M059J (cell line): Measurements from ENCODE around the gene PDE11A. TPM values are rescaled to one million over a fixed set of nuclear protein-coding genes. Genes with fewer than 3 reads are reported as not detected.
A peak's percentile ranks its signal among the peaks of the same experiment; 100 is the strongest.
"Not testable (repeated sequence)": the region's sequence is repeated elsewhere in the genome, so short reads cannot be mapped to it uniquely, and the experiment has no call there.

Source experiments
- DNase-seq: peaks from one replicate; pipeline ENCODE4 v3.0.0-alpha.2; 2012; ENCODE audit warnings: low read depth
- total RNA-seq: library from RNA; depleted of rRNA; stranded (reverse); fragments of >200 nt; shearing (Covaris generic); gene quantifications from 2 replicates; pipeline ENCODE4 v1.2.3, GENCODE V29; 2014

The PDE11A gene
- total RNA-seq, 1 experiment from 2014 or later: 2.0 TPM

DNA sequence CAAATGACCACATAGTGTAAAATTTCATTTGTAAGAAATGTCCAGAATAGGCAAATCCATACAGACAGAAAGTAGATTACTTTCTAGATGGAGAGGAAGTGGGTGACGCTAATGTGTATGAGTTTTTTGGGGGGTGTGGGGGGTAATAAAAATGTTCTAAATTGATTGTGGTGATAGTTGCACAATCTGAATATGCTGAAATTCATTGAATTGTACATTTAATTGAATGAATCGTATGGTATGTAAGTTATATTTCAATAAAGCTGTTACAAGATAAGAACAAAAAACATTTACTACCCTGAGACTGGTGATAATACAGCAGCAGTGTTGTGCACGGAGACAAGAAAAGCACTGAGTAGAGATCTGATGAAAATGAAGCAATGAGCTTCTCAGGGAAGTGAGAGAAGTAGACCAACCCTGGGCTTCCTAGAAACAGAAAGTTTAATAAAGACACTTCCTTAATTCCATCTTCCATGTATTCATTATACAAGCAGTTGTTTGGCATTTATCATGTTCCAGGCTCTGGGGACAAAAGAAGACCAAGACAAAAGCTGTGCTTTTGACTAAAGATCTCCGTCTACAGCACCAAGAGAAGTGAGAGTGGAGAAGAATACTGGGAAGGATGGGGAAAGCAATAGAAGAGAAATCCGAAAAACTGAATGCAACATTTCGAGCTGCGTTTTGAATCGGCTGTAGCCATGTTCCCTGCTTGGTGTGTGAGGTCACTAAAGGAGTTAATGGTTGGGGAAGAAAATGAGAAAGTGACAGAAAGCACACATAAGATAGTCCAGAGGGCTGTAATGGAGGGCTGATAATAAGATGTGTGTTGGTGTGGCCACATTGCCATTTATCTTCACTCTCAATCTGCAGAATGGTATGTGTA lies 1.8 kb upstream of the PDE11A start:
- peak; percentile 68 for DNase-seq

DNA sequence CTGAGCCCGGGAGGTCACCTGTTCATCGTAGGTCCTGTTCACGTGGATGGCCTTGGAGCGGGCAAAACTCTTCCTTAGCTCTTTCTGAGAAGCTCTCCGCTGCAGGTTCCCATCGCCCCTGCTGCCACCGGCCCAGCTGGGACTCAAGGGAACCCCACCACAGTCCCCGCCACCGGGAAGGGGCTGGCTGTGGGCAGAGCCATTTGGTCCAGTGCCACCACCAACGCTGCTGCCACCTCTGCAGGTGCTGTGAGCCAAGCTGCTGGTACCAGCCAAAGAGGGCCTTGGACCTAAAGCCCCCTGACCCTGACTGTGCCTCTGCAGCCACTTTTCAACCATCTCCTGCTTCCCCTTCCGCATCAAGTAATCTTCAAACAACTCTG lies 586 bp downstream of the PDE11A start:
- no peak for DNase-seq

DNA sequence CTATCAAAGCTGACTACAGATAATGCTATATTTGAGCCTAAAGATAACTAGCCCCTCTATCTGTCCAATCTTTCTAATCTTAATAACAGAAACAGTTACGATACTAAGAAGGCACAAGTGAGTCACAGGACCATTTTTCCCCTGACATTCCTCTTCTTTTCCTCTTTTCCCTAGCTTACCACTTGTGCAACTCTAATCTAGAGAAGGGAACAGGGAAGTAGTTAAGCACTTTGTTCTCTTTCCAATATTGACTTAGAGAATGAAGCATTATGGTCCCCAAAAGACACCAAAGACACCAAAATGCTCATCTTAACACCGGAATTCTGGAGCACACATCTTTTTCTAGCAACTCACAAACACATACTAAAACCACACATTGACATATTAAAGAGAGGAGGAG lies 1.8 kb downstream of the PDE11A start:
- DNase-seq: no peak

DNA sequence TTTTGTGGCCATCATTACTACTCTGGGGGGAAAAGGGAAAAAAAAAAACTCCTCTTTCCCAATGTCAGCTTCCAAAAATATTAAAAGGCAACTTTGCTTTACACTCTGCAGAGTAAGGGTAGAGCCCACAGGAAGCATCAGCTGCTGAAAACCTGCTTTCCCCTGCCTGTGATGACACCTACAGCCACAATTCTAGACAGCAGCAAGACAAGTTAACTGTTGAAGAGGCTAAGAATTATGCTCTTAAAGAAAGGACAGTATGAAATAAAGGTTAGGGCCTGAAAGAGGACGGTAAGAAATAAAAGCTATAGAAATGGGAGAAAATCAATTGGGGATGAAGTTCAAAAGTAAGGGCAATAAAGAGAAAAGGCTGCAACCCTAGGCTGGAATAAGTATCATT lies 3.0 kb downstream of the PDE11A start:
- DNase-seq: peak; percentile 21

DNA sequence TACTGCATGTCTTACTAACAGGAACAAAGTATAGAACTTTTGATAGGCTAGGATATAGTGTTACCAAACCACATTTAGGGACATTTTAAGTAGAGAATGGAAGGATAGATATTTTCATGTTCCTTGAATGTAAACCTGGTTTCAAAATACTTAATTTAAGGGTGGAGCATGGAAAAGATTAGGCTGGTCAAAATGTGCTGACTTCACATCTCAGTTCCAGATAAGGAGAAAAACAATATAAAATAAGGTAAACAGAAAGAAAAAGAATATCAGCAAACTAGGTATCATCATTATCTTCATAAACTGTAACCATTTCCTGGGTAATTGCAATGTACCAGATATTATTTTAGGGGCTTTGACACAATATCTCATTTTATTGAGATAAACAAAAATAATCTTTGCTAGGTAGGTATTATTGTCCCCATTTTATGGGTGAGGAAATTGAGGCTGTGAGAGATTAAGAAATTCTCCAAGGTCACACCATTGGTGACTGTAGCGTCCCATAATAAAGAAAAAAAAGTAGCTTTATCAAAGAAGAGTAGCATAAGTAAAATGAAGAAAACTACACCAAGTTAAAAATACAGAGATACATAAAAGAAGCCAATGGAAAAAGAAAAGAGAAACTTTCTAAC lies 3.6 kb downstream of the PDE11A start:
- no peak for DNase-seq

DNA sequence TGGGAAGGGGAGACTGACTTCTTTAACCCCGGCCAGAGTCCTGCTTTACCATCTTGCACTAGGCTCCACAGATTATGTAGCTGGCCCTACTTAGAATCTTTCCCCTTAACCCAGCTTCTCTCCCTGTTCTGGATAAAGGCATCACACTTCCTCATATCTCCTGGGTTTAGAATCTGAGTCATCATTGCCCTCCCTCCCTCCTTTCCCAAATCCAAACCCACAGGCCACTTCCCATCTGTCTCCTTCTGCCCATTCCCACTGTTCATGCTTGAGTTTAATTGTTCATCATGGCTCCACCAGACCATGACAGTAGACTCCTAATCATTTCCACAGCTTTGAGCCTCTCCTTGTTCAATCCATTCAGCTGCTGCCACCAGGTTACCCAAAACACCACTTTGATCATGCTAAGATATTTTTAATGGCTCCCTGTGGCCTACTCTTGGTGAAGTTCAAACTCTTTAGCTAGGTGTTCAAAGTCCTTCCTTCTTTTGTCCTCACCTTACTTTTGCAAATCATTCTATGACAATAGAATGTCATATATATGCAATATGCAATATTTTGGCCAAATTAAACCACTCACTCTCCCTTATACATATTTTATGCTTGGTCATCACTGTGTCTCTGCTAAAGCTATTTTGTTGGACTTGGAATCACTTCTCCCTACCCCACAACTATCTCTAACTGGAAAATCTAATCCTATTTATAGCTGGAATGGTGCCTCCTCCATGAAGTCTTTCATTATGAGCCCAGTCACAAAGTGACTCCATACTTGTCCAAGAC lies 5.5 kb downstream of the PDE11A start:
- peak; percentile 44 for DNase-seq

DNA sequence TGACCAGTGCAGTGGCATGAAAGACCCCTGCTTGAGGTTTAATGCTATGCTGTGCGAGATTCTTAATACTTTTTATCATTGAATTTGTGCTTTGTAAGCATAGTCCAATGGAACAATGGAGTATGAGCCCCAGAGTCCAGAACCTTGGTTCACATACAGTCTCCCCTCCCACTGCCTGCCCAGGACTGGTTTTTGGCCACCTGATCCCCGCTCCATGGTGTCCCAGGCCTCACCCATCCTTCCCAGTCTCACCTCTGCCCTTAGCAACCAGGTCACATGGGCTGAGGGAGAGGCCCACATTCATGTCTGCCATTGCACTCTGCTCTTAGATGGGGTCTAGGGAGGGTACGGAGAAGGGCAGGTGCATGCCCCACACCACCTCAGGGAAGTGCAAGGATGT lies 6.3 kb downstream of the PDE11A start:
- no peak for DNase-seq

DNA sequence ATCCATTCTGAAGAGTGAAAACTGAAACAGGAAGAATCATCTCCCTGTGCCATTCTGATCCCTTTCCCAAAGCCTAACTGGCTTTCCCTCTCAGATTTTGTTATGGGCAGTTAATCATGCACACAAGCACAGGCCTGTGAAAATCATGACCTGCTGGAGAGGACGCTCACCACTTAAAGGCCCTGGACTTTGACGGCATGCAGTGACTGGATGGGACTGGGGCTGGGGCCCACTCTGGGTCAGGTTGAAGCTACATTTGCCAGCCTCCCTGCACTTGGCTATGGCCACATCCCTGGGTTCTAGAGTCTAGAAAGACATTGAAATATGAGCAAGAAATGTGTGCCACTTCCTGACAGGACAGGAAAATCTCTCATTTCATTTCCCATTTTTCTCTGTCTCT lies 12.9 kb downstream of the PDE11A start:
- DNase-seq: no peak

DNA sequence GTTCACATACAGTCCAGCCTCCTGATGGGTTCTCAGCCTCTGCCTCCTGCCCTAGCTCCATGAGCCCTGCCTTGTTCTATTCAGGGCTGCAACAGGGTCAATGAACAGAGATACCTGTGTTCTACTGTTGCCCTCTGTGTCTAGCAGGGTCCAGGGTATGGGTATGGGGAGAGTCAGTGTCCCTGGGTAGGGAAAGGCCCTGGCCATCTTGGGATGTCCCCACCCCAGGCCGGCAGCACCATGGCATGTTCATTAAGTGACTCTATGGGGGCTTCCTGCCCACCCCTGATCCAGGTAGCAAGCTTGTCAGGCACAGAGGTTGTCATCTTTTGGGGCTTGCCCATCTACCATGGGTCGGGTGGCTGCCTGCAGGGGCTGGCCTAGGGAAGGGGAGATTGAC lies 13.5 kb downstream of the PDE11A start:
- DNase-seq: no peak

DNA sequence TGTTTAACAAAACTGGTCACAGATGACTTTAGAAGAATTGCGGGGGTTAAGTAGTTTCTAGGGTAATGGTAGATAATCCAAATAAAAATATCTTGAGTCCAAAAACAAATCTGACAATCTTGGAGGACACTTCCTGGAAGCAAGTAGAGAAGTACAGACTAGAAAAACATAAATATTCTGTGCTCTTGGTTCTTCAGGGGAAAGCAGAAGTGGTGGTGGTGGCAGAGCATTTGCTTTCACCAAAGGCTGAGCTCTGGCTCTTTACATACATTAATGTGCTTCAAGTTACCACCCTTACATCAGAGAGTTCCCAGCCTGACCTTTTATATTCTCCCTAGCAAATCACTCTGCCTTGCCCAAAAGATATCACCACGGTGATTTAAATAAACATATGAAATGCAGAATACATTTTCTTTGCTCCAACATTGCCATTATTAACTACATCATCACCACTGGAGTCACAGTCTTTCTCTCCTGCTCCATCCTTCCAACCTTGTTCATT lies 15.3 kb downstream of the PDE11A start:
- no peak for DNase-seq

DNA sequence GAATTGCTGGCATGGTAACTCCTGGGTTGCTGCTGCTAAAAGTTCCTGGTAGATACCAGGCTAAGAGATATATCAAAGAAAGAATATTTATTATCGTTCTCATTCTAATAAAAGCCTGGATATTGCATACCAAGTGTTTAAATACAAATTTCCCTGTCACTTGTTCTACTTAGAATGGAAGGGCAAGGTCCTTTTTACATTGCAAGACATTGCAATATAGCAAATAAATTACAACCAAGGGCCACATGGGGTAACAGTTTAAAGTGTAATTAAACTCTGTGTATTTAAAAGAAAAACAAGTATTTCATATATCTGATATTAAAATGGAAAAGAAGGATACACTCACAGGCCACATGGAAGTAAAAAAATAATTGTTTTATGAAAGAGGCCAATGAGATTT lies 16.2 kb downstream of the PDE11A start:
- DNase-seq: no peak

DNA sequence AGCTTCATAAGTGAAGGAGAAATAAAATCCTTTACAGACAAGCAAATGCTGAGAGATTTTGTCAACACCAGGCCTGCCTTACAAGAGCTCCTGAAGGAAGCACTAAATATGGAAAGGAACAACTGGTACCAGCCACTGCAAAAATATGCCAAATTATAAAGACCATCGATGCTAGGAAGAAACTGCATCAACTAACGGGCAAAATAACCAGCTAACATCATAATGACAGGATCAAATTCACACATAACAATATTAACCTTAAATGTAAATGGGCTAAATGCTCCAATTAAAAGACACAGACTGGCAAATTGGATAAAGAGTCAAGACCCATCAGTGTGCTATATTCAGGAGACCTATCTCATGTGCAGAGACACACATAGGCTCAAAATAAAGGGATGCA lies 21.3 kb downstream of the PDE11A start:
- DNase-seq: not testable (repeated sequence)

DNA sequence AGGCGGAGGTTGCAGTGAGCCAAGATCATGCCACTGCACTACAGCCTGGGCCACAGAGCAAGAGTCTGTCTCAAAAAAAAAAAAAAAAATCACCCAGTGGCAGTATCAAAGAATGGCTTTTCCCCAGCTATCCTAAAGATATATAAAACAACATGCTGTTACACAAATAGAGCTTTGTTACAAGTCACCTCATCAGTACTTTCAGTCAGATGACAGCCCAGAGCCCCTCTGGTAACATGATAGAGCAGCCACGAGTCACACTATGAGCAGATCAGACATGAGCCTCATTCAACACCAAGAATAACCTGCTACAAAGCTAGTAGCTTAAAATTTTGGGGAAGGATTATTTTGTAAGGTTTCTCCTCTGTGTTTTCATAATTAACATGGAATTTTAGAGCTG lies 25.2 kb downstream of the PDE11A start:
- DNase-seq: no peak

DNA sequence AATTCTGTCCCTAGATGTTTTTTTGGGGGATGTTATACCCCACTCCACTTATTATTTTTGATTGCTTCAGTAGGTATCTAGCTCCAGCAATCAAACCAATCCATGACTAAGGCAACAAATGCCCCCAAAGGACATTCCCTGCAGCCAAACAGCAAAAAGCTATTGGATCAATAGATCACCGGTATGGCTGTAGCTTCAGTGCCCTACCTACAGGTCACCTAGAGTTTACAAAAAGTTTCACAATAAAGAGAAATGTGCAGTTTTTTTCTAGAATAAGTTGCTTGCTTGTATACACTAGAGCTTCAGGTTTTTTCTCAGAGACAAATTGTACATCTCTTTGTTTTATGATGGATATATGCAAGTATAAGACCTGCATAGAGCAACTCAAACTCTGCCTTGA lies 27.7 kb downstream of the PDE11A start:
- DNase-seq: no peak

DNA sequence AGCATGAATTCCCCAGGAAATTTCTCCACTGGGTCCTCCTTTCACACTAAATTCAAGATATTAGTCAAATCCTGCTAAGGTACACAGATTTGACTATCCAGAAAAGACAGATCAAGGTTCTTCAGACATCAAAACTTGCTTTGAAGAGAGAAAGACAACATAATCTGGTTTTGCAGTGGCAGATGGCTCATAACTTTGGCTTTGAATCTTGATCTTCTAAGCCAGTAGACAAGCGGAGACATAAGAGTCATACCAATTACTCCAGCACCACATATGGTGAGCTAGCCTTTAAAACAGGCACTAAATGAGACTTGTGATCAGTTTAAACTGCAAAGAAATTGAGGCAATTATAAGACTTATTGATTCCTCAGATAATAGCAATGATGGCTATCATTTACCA lies 29.3 kb downstream of the PDE11A start:
- no peak for DNase-seq

DNA sequence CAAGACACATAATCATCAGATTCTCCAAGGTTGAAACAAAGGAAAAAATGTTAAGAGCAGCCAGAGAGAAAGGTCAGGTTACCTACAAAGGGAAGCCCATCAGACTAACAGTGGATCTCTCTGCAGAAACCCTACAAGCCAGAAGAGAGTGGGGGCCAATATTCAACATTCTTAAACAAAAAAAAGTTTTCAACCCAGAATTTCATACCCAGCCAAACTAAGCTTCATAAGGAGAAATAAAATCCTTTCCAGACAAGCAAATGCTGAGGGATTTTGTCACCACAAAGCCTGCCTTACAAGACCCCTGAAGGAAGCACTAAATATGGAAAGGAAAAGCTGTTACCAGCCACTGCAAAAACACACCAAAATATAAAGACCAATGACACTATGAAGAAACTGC lies 39.0 kb downstream of the PDE11A start:
- not testable (repeated sequence) for DNase-seq

DNA sequence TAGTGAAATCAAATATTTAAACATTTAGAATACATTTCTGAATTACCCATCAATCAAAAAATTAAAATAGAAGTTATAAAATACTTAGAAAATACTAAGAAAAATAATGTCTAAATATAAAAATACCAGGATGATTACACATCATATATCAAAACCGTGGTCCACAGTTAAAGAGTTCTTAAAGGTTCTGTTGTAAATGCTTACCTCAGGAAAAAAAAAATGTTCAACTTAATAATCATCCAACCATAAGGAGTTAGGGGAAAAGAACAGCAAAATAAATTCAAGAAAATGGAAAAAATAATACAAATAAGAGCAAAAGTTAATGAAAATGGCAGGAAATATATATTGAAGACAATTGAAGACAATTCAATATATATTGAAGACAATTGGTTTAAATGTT lies 43.2 kb downstream of the PDE11A start:
- no peak for DNase-seq

DNA sequence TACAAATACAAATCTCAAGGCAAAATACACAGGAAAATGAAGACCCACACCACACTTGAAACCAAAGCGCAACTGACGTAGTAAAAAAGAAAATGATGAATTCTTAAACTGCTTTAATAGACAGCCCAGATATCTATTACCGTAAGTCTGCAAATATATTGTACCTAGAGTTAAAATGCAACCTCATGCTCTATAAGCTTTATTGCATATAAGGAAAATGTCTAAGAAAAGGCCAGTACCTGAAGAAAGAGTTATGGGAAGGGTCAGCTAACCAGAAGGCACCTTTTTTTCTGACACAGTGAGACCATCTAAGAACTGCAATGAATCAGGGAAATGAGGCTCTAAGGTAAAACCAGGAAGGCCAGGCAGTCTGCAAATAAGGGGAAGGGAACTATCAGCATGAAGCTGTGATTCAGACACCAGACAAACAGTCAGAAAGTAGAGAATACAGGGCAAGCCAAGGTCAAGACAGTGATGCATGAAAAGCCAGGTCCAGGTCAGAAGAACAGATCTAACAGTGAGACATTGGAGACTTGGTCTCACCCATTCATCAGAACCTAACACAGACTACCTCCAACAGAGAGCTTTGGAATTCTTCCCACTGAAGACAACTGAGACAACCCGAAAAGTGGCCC lies 46.9 kb downstream of the PDE11A start:
- DNase-seq: no peak

DNA sequence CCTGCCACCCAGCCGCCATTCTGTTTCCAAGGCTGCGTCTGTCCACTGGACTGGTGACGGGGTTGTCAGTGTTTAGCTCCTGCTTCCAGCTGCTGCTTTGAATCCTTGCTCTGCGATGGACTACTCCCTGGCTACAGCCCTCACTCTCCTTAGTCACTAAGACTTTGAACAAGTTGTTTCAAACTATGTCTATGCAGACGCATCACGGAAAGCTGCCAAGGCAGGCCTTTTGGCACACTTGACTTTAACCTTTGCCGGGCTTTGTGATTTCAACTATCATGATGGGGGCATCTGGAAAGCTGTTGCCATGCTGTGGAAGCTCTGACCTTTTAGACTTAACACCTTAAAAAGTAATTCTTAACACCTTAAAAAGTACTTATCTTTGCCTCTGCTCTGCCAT lies 54.4 kb downstream of the PDE11A start:
- DNase-seq: no peak

DNA sequence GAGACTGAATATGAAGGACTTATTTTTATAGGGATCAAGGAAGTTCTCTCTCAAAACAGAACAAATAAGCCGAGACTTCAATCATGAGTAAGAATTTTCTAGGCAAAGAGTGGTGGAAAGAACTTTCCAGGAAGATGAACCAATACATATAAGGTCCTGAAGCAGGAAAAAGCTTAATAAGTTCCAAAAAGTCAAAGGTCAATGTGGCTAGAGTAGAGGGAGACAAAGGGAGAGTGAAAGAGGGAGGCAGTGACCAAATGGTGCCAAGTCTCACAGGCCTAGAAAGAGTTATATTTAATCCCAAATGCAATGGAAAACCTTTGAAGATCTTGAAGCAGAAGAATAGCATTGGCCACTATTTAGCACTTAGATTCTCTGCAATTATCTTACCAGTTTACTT lies 56.0 kb downstream of the PDE11A start:
- DNase-seq: no peak

DNA sequence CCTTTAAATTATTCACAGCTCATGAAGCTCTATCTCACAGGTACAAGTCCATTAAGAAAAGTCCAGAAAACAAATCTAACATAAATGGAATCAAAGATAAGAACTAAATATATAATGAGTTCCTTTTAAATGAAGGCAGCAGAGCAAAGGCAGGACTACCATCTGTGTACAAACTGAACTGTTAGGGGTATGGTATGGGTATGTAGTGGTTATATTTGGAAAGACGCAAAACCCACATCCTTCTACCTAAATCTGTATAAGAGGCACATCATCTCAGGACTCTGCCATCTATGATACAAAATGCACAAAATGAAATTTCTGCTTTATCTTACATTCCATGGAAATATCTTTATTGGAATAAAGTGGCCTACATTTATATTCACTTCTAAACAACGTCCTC lies 59.9 kb downstream of the PDE11A start:
- no peak for DNase-seq

DNA sequence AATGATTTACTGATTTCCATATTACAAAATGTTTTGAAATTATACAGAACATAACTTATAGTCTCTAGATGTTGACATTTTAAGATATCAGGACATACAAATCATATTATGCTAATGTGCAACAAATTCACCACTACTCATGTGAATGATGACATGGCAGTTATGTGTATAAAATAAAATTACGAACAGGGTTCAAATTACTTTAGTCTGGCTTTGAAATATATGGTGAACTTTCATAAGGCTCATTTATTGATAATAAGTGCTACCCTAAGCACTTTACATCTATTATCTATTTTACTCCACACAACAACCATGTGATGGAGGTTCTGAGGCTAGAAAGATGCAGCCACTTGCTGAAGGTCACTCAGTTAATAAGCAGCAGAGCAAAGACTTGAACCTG lies 62.8 kb downstream of the PDE11A start:
- no peak for DNase-seq
